NCI-H1417 (cell line): ENCODE measurements around the gene TRPV4.

Experiments
- DNase-seq, 3 experiments: peaks; one replicate each; lab custom pipeline; 2025; lab: John Stamatoyannopoulos, UW

Gene TRPV4

GRCh38 chr12:109804820-109805761, 28.1 kb downstream of the TRPV4 start:
- peak; percentile 37 to 70 (median 65) for DNase-seq

- DNase-seq, result no peak
These were observed 29.5 kb downstream of the TRPV4 start for GRCh38 chr12:109803678-109804077.

GRCh38 chr12:109802828-109803227, 30.4 kb downstream of the TRPV4 start:
- DNase-seq, result no peak

- DNase-seq, result no peak
These were observed 32.7 kb downstream of the TRPV4 start for GRCh38 chr12:109800536-109800935.

- no peak for DNase-seq
These were observed 34.5 kb downstream of the TRPV4 start for GRCh38 chr12:109798691-109799090.

- peak in 2 of 3 experiments; percentile 28 to 34 for DNase-seq
These were observed 35.1 kb downstream of the TRPV4 start for GRCh38 chr12:109797905-109798669.

GRCh38 chr12:109796057-109796456, 37.1 kb downstream of the TRPV4 start:
- no peak for DNase-seq

GRCh38 chr12:109795023-109795422, 38.2 kb downstream of the TRPV4 start:
- DNase-seq, result no peak

GRCh38 chr12:109793826-109794501, 39.2 kb downstream of the TRPV4 start:
- no peak for DNase-seq

- DNase-seq, result no peak
These were observed 39.8 kb downstream of the TRPV4 start for GRCh38 chr12:109793411-109793810.

- DNase-seq, result no peak
These were observed 40.2 kb downstream of the TRPV4 start for GRCh38 chr12:109792992-109793391.

GRCh38 chr12:109789526-109790048, 43.6 kb downstream of the TRPV4 start:
- DNase-seq, result no peak

- no peak for DNase-seq
These were observed 46.4 kb downstream of the TRPV4 start for GRCh38 chr12:109786799-109787198.

GRCh38 chr12:109785854-109786253, 47.3 kb downstream of the TRPV4 start:
- DNase-seq, result no peak

- peak in 2 of 3 experiments; percentile 14 to 33 for DNase-seq
These were observed 49.3 kb downstream of the TRPV4 start for GRCh38 chr12:109783965-109784244.

GRCh38 chr12:109783135-109783964, 49.8 kb downstream of the TRPV4 start:
- no peak for DNase-seq

- peak in 2 of 3 experiments; percentile 70 to 81 for DNase-seq
These were observed 50.9 kb downstream of the TRPV4 start for GRCh38 chr12:109782326-109782703.

- peak in 1 of 3 experiments; percentile 8 for DNase-seq
These were observed 51.4 kb downstream of the TRPV4 start for GRCh38 chr12:109781668-109782325.

- DNase-seq, result peak in 2 of 3 experiments; percentile 12 to 59
These were observed 53.8 kb downstream of the TRPV4 start for GRCh38 chr12:109779382-109779781.

- no peak for DNase-seq
These were observed 54.5 kb downstream of the TRPV4 start for GRCh38 chr12:109778684-109779083.

- DNase-seq, result peak in 2 of 3 experiments; percentile 39 to 71
These were observed 55.7 kb downstream of the TRPV4 start for GRCh38 chr12:109777544-109777943.
